CD14-positive monocyte (primary cell): ENCODE results near the gene SIK2. TPM values are rescaled to one million over a fixed set of nuclear protein-coding genes. Genes with fewer than 3 reads are reported as not detected.

ENCODE experiments used
- DNase-seq, 3 donors: peaks; one replicate each; pipeline ENCODE4 v3.0.0-alpha.2; 2011 to 2022
- H2AFZ ChIP-seq: 2 replicates; pipeline ENCODE4 v1.6.0; 2012; ENCODE audit warnings: mild to moderate bottlenecking, low read depth, low read length, inconsistent platforms; ENCODE audit not compliant: insufficient read depth, poor library complexity, severe bottlenecking
- H3K27ac ChIP-seq, 2 donors: 1 replicate in 1 of 2; 2 replicates in 1 of 2; pipeline ENCODE4 v1.5.1; 2012 to 2013; ENCODE audit warnings: low read length in 2 of 2, control low read depth in 1 of 2, inconsistent platforms in 1 of 2, low read depth in 1 of 2, mild to moderate bottlenecking in 1 of 2
- H3K27me3 ChIP-seq, 2 donors: one replicate each; pipeline versions ENCODE4 v1.6.0 to v1.6.1; 2011 to 2013; ENCODE audit warnings: low read length in 2 of 2; ENCODE audit not compliant: control insufficient read depth in 2 of 2, insufficient read depth in 2 of 2
- H3K36me3 ChIP-seq, 2 donors: replicated peaks in 1 of 2; 1 replicate in 1 of 2; 2 replicates in 1 of 2; pipeline versions ENCODE4 v1.5.1 to v1.6.1; 2012 to 2013; ENCODE audit warnings: low read length in 2 of 2, control low read depth in 1 of 2, inconsistent platforms in 1 of 2, mild to moderate bottlenecking in 1 of 2; ENCODE audit not compliant: insufficient read depth in 2 of 2, control insufficient read depth in 1 of 2
- H3K4me1 ChIP-seq, 2 donors: 1 replicate in 1 of 2; 2 replicates in 1 of 2; pipeline versions ENCODE4 v1.5.1 to v1.6.1; 2012 to 2013; ENCODE audit warnings: low read length in 2 of 2, control low read depth in 1 of 2, inconsistent platforms in 1 of 2, mild to moderate bottlenecking in 1 of 2, moderate library complexity in 1 of 2; ENCODE audit not compliant: insufficient read depth in 2 of 2, control insufficient read depth in 1 of 2
- H3K4me2 ChIP-seq: replicated peaks from 2 replicates; pipeline ENCODE3; 2012; ENCODE audit warnings: low read length, moderate library complexity, mild to moderate bottlenecking; ENCODE audit not compliant: poor library complexity, severe bottlenecking; ENCODE audit errors: extremely low read depth
- H3K4me3 ChIP-seq, 3 experiments: fragments of 200-600 bp in 1 of 3; sonication (generic) in 1 of 3; replicated peaks in 1 of 3; 1 replicate in 2 of 3; 2 replicates in 1 of 3; pipeline ENCODE4 v1.5.1; 2011 to 2013; ENCODE audit warnings: low read length in 3 of 3, mild to moderate bottlenecking in 3 of 3, control low read depth in 2 of 3, low read depth in 2 of 3, inconsistent platforms in 1 of 3, moderate library complexity in 1 of 3
- H3K79me2 ChIP-seq: 2 replicates; pipeline ENCODE4 v1.6.0; 2012; ENCODE audit warnings: mild to moderate bottlenecking, control low read depth, inconsistent platforms, low read length, moderate library complexity; ENCODE audit not compliant: insufficient read depth
- H3K9ac ChIP-seq: 2 replicates; pipeline ENCODE4 v1.6.0; 2017; ENCODE audit warnings: low read length, mild to moderate bottlenecking; ENCODE audit not compliant: insufficient read depth, poor library complexity, severe bottlenecking
- H3K9me3 ChIP-seq, 2 donors: replicated peaks in 1 of 2; 1 replicate in 1 of 2; 2 replicates in 1 of 2; pipeline versions ENCODE4 v1.5.1 to v1.6.1; 2012 to 2013; ENCODE audit warnings: low read length in 2 of 2, control low read depth in 1 of 2; ENCODE audit not compliant: control insufficient read depth in 1 of 2, insufficient read depth in 1 of 2
- H4K20me1 ChIP-seq: 2 replicates; pipeline ENCODE4 v1.6.0; 2012; ENCODE audit warnings: mild to moderate bottlenecking, low read length, control low read depth, moderate library complexity; ENCODE audit not compliant: insufficient read depth
- H3K27ac Mint-ChIP-seq, 7 donors: one replicate each; pipeline ENCODE4 v1.8.0; 2020; ENCODE audit warnings: mild to moderate bottlenecking in 7 of 7, mixed read lengths in 7 of 7, moderate library complexity in 6 of 7, inconsistent platforms in 2 of 7
- H3K27me3 Mint-ChIP-seq, 3 donors: one replicate each; pipeline ENCODE4 v1.8.0; 2021 to 2022; ENCODE audit warnings: low read depth in 3 of 3, mild to moderate bottlenecking in 3 of 3, mixed read lengths in 3 of 3, moderate library complexity in 3 of 3, inconsistent platforms in 1 of 3
- H3K36me3 Mint-ChIP-seq, 2 donors: one replicate each; pipeline ENCODE4 v1.8.0; 2020; ENCODE audit warnings: mixed read lengths in 2 of 2, inconsistent platforms in 1 of 2, mild to moderate bottlenecking in 1 of 2
- H3K4me1 Mint-ChIP-seq: one replicate; pipeline ENCODE4 v1.8.0; 2020; ENCODE audit warnings: mild to moderate bottlenecking, mixed read lengths
- H3K4me3 Mint-ChIP-seq, 2 donors: one replicate each; pipeline ENCODE4 v1.8.0; 2020; ENCODE audit warnings: mild to moderate bottlenecking in 2 of 2, mixed read lengths in 2 of 2, moderate library complexity in 1 of 2
- H3K9me3 Mint-ChIP-seq, 7 donors: one replicate each; pipeline ENCODE4 v1.8.0; 2020 to 2022; ENCODE audit warnings: mixed read lengths in 7 of 7, mild to moderate bottlenecking in 6 of 7, moderate library complexity in 6 of 7, inconsistent platforms in 2 of 7
- WGBS: methylation state at CpG from one replicate; pipeline ENCODE4 v1.1.5; 2013; ENCODE audit warnings: missing lambda C conversion rate; ENCODE audit not compliant: insufficient coverage; 5-methylcytosine and 5-hydroxymethylcytosine counted together
- intact Hi-C, 2 donors: fragments of 100-400 bp; cut with micrococcal nuclease; formaldehyde crosslinking; loops; one replicate each; pipeline versions ENCODE4 v1.15.0 to v1.15.1; 2023
- polyA plus RNA-seq, 3 donors: library from polyadenylated mRNA; depleted of rRNA in 1 of 3; unstranded in 2 of 3; stranded (reverse) in 1 of 3; fragments of 300-500 nt in 2 of 3; fragments of >200 nt in 1 of 3; fragmentation: Illumina TruSeq in 2 of 3; gene quantifications; 1 replicate in 2 of 3; 2 replicates in 1 of 3; pipeline ENCODE4 v1.2.3, GENCODE V29; 2012 to 2021
- TF ChIP-seq, protein P1 (sequence below): fragments of 200-600 bp; IDR thresholded peaks from one replicate; pipeline ENCODE4 v1.8.0; 2022; ENCODE audit warnings: antibody characterized with exemption, mild to moderate bottlenecking

Gene SIK2
- polyA plus RNA-seq, 3 donors = 0.16 to 8.8 (median 0.23) TPM

DNA sequence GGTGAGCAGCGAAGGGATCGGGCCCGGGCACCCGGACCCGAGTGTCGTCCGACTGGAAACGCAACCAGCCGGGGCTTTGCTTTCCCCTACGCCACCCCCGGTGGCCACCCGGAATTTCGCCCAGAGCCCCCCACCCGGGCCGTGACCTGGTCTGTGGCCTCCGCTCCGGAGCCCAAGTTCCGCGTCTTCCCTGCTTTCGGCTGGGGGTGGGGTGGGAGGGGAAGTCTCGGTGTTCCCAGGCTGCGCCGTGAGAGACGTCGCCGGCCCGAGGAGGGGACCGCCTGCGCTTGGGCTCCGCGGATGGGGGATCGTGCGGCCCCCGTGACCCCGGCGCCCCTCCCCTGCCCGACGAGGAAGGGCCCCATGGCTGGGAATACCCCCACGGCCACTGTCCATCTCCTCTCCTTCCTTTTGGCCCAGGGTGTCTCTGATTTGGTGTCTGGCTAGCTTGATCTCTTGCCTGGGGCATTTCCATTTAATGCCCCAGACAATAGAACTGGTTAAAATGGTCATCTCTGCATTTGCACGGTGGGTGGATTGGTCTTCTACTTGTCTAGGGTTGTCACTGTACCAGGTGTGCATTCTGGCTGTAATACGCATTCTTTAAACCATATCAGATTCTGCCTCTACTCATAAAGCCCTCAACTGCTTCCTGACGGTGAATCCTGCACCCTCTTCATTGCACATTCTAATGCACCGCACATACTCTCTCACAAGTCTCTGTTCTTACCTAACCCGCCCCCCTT lies 789 bp downstream of the SIK2 start:
- Histone ChIP-seq H3K9me3 (no peaks in the 10 kb centered on the region), H3K27me3 (no peaks in the 10 kb centered on the region), H3K4me2 (peak overlapping the region; percentile 86), H3K36me3 (no peaks in the 10 kb centered on the region), H3K4me1 (peaks cover 17 to 26% of the 10 kb centered on the region in 2 donors), H3K79me2 (peaks cover 55% of the 10 kb centered on the region), H4K20me1 (peaks cover 46% of the 10 kb centered on the region), H3K4me3 (peak overlapping the region; percentile 71 to 98 (median 81)), H2AFZ (peak overlapping the region; percentile 73), H3K9ac (peak overlapping the region; percentile 95), H3K27ac (peak overlapping the region; percentile 88 to 94)
- Mint-ChIP-seq H3K9me3 (no peaks in the 10 kb centered on the region), H3K4me3 (peak overlapping the region; percentile 94 to 97), H3K36me3 (no peaks in the 10 kb centered on the region), H3K4me1 (peaks cover 27% of the 10 kb centered on the region), H3K27ac (peak overlapping the region; percentile 92 to 96 (median 95)), H3K27me3 (peaks cover 0 to 1% (median 0%) of the 10 kb centered on the region in 3 donors)
- WGBS = 0% methylated on average over 30 of the region's 44 CpGs
- intact Hi-C loops = loop anchor here (5.0 kb wide), 2 partner anchors 174 to 239 kb away; no protein-coding TSS in a partner anchor
- DNase-seq = peak; percentile 35 to 61 (median 47)
- TF ChIP-seq, protein P1, sequence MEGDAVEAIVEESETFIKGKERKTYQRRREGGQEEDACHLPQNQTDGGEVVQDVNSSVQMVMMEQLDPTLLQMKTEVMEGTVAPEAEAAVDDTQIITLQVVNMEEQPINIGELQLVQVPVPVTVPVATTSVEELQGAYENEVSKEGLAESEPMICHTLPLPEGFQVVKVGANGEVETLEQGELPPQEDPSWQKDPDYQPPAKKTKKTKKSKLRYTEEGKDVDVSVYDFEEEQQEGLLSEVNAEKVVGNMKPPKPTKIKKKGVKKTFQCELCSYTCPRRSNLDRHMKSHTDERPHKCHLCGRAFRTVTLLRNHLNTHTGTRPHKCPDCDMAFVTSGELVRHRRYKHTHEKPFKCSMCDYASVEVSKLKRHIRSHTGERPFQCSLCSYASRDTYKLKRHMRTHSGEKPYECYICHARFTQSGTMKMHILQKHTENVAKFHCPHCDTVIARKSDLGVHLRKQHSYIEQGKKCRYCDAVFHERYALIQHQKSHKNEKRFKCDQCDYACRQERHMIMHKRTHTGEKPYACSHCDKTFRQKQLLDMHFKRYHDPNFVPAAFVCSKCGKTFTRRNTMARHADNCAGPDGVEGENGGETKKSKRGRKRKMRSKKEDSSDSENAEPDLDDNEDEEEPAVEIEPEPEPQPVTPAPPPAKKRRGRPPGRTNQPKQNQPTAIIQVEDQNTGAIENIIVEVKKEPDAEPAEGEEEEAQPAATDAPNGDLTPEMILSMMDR = no peak

DNA sequence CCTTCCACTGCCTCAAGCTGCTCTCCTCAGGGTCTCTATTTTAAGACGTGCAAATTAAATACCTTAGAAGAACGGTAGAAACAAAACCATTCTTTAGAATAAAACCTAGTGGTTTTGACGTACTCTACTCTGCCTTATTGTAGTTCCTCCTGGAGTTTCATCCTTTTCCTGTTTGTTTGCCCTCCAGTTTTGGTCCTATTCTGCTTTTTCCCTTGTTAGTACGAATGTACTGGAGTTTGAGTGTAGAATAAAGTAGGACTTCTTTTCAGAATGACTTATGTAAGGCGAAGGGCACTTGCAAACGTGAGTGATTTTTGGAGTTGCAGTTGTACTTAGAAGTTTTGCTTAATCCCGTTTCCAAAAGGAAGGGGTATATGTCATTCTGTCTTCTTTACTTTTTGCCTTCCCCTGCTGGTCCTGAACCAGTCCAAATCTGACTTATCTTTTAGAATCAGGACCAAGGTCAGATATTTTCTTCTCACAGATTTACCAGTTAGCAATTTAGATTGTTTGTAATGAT lies 1.4 kb downstream of the SIK2 start:
- Histone ChIP-seq H3K4me3 (peak overlapping the region; percentile 71 to 98 (median 81)), H3K27ac (peak overlapping the region in 1 of 2 donors; percentile 94), H3K9ac (peak overlapping the region; percentile 95), H3K27me3 (no peaks in the 10 kb centered on the region), H2AFZ (peak overlapping the region; percentile 49), H4K20me1 (peaks cover 52% of the 10 kb centered on the region), H3K79me2 (peaks cover 61% of the 10 kb centered on the region), H3K4me1 (peaks cover 17 to 26% of the 10 kb centered on the region in 2 donors), H3K36me3 (no peaks in the 10 kb centered on the region), H3K4me2 (peak overlapping the region; percentile 86), H3K9me3 (no peaks in the 10 kb centered on the region)
- peak in 1 of 3 donors; percentile 11 for DNase-seq
- Mint-ChIP-seq H3K4me3 (peak overlapping the region; percentile 94 to 97), H3K27me3 (peaks cover 0 to 1% (median 0%) of the 10 kb centered on the region in 3 donors), H3K27ac (peak overlapping the region; percentile 92 to 96 (median 95)), H3K36me3 (no peaks in the 10 kb centered on the region), H3K4me1 (peaks cover 26% of the 10 kb centered on the region), H3K9me3 (no peaks in the 10 kb centered on the region)
- 42% methylated on average over 2 of the region's 7 CpGs for WGBS
- TF ChIP-seq, protein P1 = no peak
- intact Hi-C loops = loop anchor here (5.0 kb wide), 2 partner anchors 174 to 239 kb away; no protein-coding TSS in a partner anchor
